Neutrophil (primary cell): Measurements from ENCODE around the gene NFIA.
"Not testable (repeated sequence)": the region's sequence is repeated elsewhere in the genome, so short reads cannot be mapped to it uniquely, and the experiment has no call there.

ENCODE experiments used
- H3K27ac ChIP-seq: fragments of 200-600 bp; sonication (generic); 2 replicates; pipeline ENCODE4 v1.5.1; 2016; ENCODE audit warnings: mild to moderate bottlenecking, moderate library complexity
- H3K27me3 ChIP-seq: fragments of 200-600 bp; sonication (generic); 2 replicates; pipeline ENCODE4 v1.6.0; 2016; ENCODE audit warnings: mild to moderate bottlenecking
- H3K36me3 ChIP-seq: fragments of 200-600 bp; sonication (generic); 2 replicates; pipeline ENCODE4 v1.5.1; 2017
- H3K4me1 ChIP-seq, 2 experiments: fragments of 200-600 bp in 1 of 2; sonication (generic) in 1 of 2; 1 replicate in 1 of 2; 2 replicates in 1 of 2; pipeline versions ENCODE4 v1.5.1 to v1.6.1; 2013 to 2016; ENCODE audit warnings: low read depth in 1 of 2, low read length in 1 of 2, mild to moderate bottlenecking in 1 of 2, moderate library complexity in 1 of 2; ENCODE audit not compliant: control insufficient read depth in 1 of 2, insufficient read depth in 1 of 2
- H3K4me3 ChIP-seq, 2 experiments: fragments of 200-600 bp in 1 of 2; sonication (generic) in 1 of 2; 1 replicate in 1 of 2; 2 replicates in 1 of 2; pipeline ENCODE4 v1.5.1; 2013 to 2016; ENCODE audit warnings: low read depth in 1 of 2, low read length in 1 of 2, mild to moderate bottlenecking in 1 of 2, moderate library complexity in 1 of 2
- H3K9me3 ChIP-seq: fragments of 200-600 bp; sonication (generic); 2 replicates; pipeline ENCODE4 v1.5.1; 2016
- CTCF ChIP-seq: fragments of 200-600 bp; sonication (generic); IDR thresholded peaks from 2 replicates; pipeline ENCODE4 v1.5.1; 2016; ENCODE audit warnings: antibody characterized with exemption

The NFIA gene

GRCh38 chr1:61123326-61123725 is 41.0 kb downstream of the NFIA start:
- Histone ChIP-seq H3K4me1 (peaks cover 0 to 9% of the 10 kb centered on the region in 2 experiments), H3K36me3 (no peaks in the 10 kb centered on the region), H3K4me3 (no peak overlapping the region), H3K27ac (no peak overlapping the region), H3K27me3 (no peaks in the 10 kb centered on the region), H3K9me3 (no peaks in the 10 kb centered on the region)
- TF ChIP-seq CTCF, result no peak

- H3K27me3 ChIP-seq, result no peaks in the 10 kb centered on the region
- no peaks in the 10 kb centered on the region for H3K9me3 ChIP-seq
- TF ChIP-seq CTCF, result no peak
- no peaks in the 10 kb centered on the region for H3K36me3 ChIP-seq
- H3K4me1 ChIP-seq, result peaks cover 0 to 9% of the 10 kb centered on the region in 2 experiments
- no peak overlapping the region for H3K4me3 ChIP-seq
- H3K27ac ChIP-seq, result no peak overlapping the region
Observed at GRCh38 chr1:61124078-61124477, 41.7 kb downstream of the NFIA start.

- no peak for TF ChIP-seq CTCF
- Histone ChIP-seq H3K27me3 (no peaks in the 10 kb centered on the region), H3K36me3 (no peaks in the 10 kb centered on the region), H3K4me3 (no peak overlapping the region), H3K9me3 (no peaks in the 10 kb centered on the region), H3K27ac (no peak overlapping the region), H3K4me1 (peaks cover 0 to 9% of the 10 kb centered on the region in 2 experiments)
Observed at GRCh38 chr1:61124696-61125095, 42.3 kb downstream of the NFIA start.

GRCh38 chr1:61125263-61125662 is 42.9 kb downstream of the NFIA start:
- TF ChIP-seq CTCF, result no peak
- Histone ChIP-seq H3K9me3 (no peaks in the 10 kb centered on the region), H3K4me1 (peaks cover 0 to 9% of the 10 kb centered on the region in 2 experiments), H3K4me3 (no peak overlapping the region), H3K27ac (no peak overlapping the region), H3K27me3 (no peaks in the 10 kb centered on the region), H3K36me3 (no peaks in the 10 kb centered on the region)

GRCh38 chr1:61125895-61126294 is 43.5 kb downstream of the NFIA start:
- Histone ChIP-seq H3K36me3 (no peaks in the 10 kb centered on the region), H3K4me3 (no peak overlapping the region), H3K9me3 (no peaks in the 10 kb centered on the region), H3K27ac (no peak overlapping the region), H3K27me3 (no peaks in the 10 kb centered on the region), H3K4me1 (peaks cover 0 to 4% of the 10 kb centered on the region in 2 experiments)
- TF ChIP-seq CTCF, result no peak

- H3K4me3 ChIP-seq, H3K4me1 ChIP-seq, H3K27me3 ChIP-seq, H3K9me3 ChIP-seq, H3K27ac ChIP-seq, H3K36me3 ChIP-seq: not testable (repeated sequence)
Observed at GRCh38 chr1:61126843-61127242, 44.5 kb downstream of the NFIA start.
